HepG2 (cell line): ENCODE results near the gene EEF1E1. TPM values are rescaled to one million over a fixed set of nuclear protein-coding genes. Genes with fewer than 3 reads are reported as not detected.

Source experiments
- ATF7-NPFF ChIP-seq: sonication (generic); formaldehyde crosslinking; IDR thresholded peaks from 2 replicates; pipeline ENCODE4 v1.8.1; 2023; ENCODE audit warnings: mild to moderate bottlenecking, low read depth, missing genetic modification reagents, moderate library complexity
- CAMTA2 ChIP-seq: sonication (generic); formaldehyde crosslinking; IDR thresholded peaks from 2 replicates; pipeline ENCODE4 v1.4.0; 2020; ENCODE audit warnings: mild to moderate bottlenecking, missing genetic modification reagents, borderline replicate concordance
- DDIT3 ChIP-seq: sonication (generic); formaldehyde crosslinking; IDR thresholded peaks from 2 replicates; pipeline ENCODE4 v1.4.0; 2020; ENCODE audit warnings: mild to moderate bottlenecking, missing genetic modification reagents
- HES4 ChIP-seq: sonication (generic); formaldehyde crosslinking; IDR thresholded peaks from 2 replicates; pipeline ENCODE4 v1.9.0; 2021; ENCODE audit warnings: mild to moderate bottlenecking, missing genetic modification reagents, borderline replicate concordance
- HOXA5 ChIP-seq: sonication (generic); formaldehyde crosslinking; IDR thresholded peaks from 2 replicates; pipeline ENCODE4 v1.4.0; 2020; ENCODE audit warnings: missing genetic modification reagents
- KMT2A ChIP-seq: sonication (generic); formaldehyde crosslinking; IDR thresholded peaks from 2 replicates; pipeline ENCODE4 v1.4.0; 2020; ENCODE audit warnings: missing genetic modification reagents
- NFRKB ChIP-seq: fragments of 450-650 bp; IDR thresholded peaks from 2 replicates; pipeline ENCODE4 v1.6.1; 2017
- RBFOX2 ChIP-seq: fragments of 200-400 bp; formaldehyde crosslinking; IDR thresholded peaks from 2 replicates; pipeline ENCODE4 v1.6.1; 2017; ENCODE audit warnings: low read depth, mild to moderate bottlenecking, low read length
- SALL2 ChIP-seq: sonication (generic); formaldehyde crosslinking; IDR thresholded peaks from 2 replicates; pipeline ENCODE4 v1.8.1; 2023; ENCODE audit warnings: mild to moderate bottlenecking, missing genetic modification reagents, inconsistent platforms
- SOX6 ChIP-seq, 2 experiments: fragments of 450-650 bp in 1 of 2; sonication (generic) in 1 of 2; formaldehyde crosslinking in 1 of 2; IDR thresholded peaks; 2 replicates each; pipeline versions ENCODE4 v1.4.0 to v1.6.1; 2017 to 2020; ENCODE audit warnings: antibody characterized with exemption in 1 of 2, mild to moderate bottlenecking in 1 of 2, missing genetic modification reagents in 1 of 2
- SP4 ChIP-seq: sonication (generic); formaldehyde crosslinking; IDR thresholded peaks from 2 replicates; pipeline ENCODE4 v1.8.1; 2023; ENCODE audit warnings: mild to moderate bottlenecking, missing genetic modification reagents
- TRIM22 ChIP-seq: fragments of 450-650 bp; IDR thresholded peaks from 2 replicates; pipeline ENCODE4 v1.6.1; 2017
- ZFP90 ChIP-seq: sonication (generic); formaldehyde crosslinking; IDR thresholded peaks from 2 replicates; pipeline ENCODE4 v1.8.0; 2022; ENCODE audit warnings: missing genetic modification reagents, mild to moderate bottlenecking, inconsistent platforms, borderline replicate concordance
- ZNF17 ChIP-seq: sonication (generic); formaldehyde crosslinking; IDR thresholded peaks from 2 replicates; pipeline ENCODE4 v1.5.0; 2020; ENCODE audit warnings: mild to moderate bottlenecking, missing genetic modification reagents
- ZNF331 ChIP-seq: sonication (generic); formaldehyde crosslinking; IDR thresholded peaks from 2 replicates; pipeline ENCODE4 v1.4.0; 2020; ENCODE audit warnings: missing genetic modification reagents
- ZNF503 ChIP-seq: sonication (generic); formaldehyde crosslinking; IDR thresholded peaks from 2 replicates; pipeline ENCODE4 v1.4.0; 2020; ENCODE audit warnings: missing genetic modification reagents
- ZNF572 ChIP-seq: sonication (generic); formaldehyde crosslinking; IDR thresholded peaks from 2 replicates; pipeline ENCODE4 v1.5.1; 2020; ENCODE audit warnings: mild to moderate bottlenecking, missing genetic modification reagents
- ZNF749 ChIP-seq: sonication (generic); formaldehyde crosslinking; IDR thresholded peaks from 2 replicates; pipeline ENCODE4 v1.8.0; 2022; ENCODE audit warnings: mild to moderate bottlenecking, missing genetic modification reagents, moderate library complexity, borderline replicate concordance
- ZNF839 ChIP-seq: sonication (generic); formaldehyde crosslinking; IDR thresholded peaks from 2 replicates; pipeline ENCODE4 v1.4.0; 2020; ENCODE audit warnings: missing genetic modification reagents, mild to moderate bottlenecking, borderline replicate concordance
- polyA plus RNA-seq, 8 experiments: library from polyadenylated mRNA; depleted of rRNA in 3 of 8; stranded (reverse) in 7 of 8; unstranded in 1 of 8; fragments of >200 nt; fragmentation: Illumina TruSeq in 4 of 8; extraction: Trizol in 4 of 8; gene quantifications; 2 replicates each; pipeline versions ENCODE4 v1.2.1 to v1.2.3, GENCODE V29; 2011 to 2016; ENCODE audit warnings: low read depth in 4 of 8, missing spikeins in 1 of 8, mixed read lengths in 1 of 8; ENCODE audit not compliant: insufficient read depth in 1 of 8
- total RNA-seq, 5 experiments: library from RNA; depleted of rRNA; stranded (reverse); fragments of >200 nt; fragmentation: Illumina TruSeq; extraction: Trizol; gene quantifications; 2 replicates each; pipeline ENCODE4 v1.2.3, GENCODE V29; 2016; ENCODE audit warnings: low read depth in 1 of 5
- TF ChIP-seq, protein P1 (sequence below): sonication (generic); formaldehyde crosslinking; conservative IDR thresholded peaks from 2 replicates; pipeline ENCODE4 v1.4.0; 2020; ENCODE audit warnings: missing genetic modification reagents
- TF ChIP-seq, protein P2 (sequence below): sonication (generic); formaldehyde crosslinking; IDR thresholded peaks from 2 replicates; pipeline ENCODE4 v1.4.0; 2020; ENCODE audit warnings: missing genetic modification reagents

EEF1E1 gene
- total and polyA plus RNA-seq, 2 of the 13 experiments (the other 11 are each of a cell fraction or from before 2014, with no cell fraction given), result 128 to 188 TPM

DNA sequence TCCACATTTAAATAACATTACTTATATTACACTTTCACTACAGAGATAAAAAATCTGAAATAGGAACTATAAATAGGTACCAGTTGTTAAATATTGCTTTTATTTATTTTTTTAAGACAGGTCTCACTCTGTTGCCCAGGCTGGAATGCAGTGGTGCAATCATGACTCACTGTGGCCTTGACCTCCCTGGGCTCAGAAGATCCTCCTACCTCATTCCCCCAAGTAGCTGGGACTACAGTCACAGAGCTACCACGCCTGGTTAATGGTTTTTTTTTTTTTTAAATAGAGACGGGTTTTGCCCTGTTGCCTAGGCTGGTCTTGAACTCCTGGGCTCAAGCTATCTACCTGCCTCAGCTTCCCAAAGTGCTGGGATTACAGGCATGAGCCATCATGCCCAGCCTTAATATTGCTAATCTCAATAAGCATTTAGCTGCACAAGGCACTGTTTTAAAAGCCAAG is 17.3 kb downstream of the EEF1E1 start (continued):
- TF ChIP-seq DDIT3 (CRISPR knock-in tag) (no peak), ZNF331 (peak; percentile 95), ZNF17 (CRISPR knock-in tag) (no peak), SOX6 (IDR thresholded peaks at IDR 0.05) (no peak), SOX6 (CRISPR knock-in tag; IDR thresholded peaks at IDR 0.05) (peak; percentile 95), RBFOX2 (no peak), NFRKB (no peak), KMT2A (CRISPR knock-in tag) (peak; percentile 77; the same call in 1 of the 2 replicates), CAMTA2 (no peak), SALL2 (CRISPR knock-in tag) (no peak), ZFP90 (CRISPR knock-in tag) (no peak), ZNF839 (CRISPR knock-in tag) (no peak), SP4 (0 out of 2 replicates have a peak, but pooled peaks have one; percentile 32), ATF7-NPFF (CRISPR knock-in tag) (no peak), ZNF572 (CRISPR knock-in tag) (no peak), ZNF503 (CRISPR knock-in tag) (peak; percentile 87), HOXA5 (CRISPR knock-in tag) (no peak), HES4 (CRISPR knock-in tag) (no peak), ZNF749 (CRISPR knock-in tag) (peak; percentile 68; the same call in 1 of the 2 replicates), TRIM22 (no peak)
- TF ChIP-seq, protein P1, sequence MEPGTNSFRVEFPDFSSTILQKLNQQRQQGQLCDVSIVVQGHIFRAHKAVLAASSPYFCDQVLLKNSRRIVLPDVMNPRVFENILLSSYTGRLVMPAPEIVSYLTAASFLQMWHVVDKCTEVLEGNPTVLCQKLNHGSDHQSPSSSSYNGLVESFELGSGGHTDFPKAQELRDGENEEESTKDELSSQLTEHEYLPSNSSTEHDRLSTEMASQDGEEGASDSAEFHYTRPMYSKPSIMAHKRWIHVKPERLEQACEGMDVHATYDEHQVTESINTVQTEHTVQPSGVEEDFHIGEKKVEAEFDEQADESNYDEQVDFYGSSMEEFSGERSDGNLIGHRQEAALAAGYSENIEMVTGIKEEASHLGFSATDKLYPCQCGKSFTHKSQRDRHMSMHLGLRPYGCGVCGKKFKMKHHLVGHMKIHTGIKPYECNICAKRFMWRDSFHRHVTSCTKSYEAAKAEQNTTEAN, result no peak
- TF ChIP-seq, protein P2, sequence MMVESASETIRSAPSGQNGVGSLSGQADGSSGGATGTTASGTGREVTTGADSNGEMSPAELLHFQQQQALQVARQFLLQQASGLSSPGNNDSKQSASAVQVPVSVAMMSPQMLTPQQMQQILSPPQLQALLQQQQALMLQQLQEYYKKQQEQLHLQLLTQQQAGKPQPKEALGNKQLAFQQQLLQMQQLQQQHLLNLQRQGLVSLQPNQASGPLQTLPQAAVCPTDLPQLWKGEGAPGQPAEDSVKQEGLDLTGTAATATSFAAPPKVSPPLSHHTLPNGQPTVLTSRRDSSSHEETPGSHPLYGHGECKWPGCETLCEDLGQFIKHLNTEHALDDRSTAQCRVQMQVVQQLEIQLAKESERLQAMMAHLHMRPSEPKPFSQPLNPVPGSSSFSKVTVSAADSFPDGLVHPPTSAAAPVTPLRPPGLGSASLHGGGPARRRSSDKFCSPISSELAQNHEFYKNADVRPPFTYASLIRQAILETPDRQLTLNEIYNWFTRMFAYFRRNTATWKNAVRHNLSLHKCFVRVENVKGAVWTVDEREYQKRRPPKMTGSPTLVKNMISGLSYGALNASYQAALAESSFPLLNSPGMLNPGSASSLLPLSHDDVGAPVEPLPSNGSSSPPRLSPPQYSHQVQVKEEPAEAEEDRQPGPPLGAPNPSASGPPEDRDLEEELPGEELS (CRISPR knock-in tag), result peak; percentile 89
